Kidney (tissue), 14 donors: Measurements from ENCODE around the gene APOOL. TPM values are rescaled to one million over a fixed set of nuclear protein-coding genes. Genes with fewer than 3 reads are reported as not detected.

Source experiments
- DNase-seq, 5 donors: peaks; one replicate each; pipeline ENCODE4 v3.0.0-alpha.2; 2013 to 2020
- FAIRE-seq: peaks from 2 replicates; lab custom pipeline; 2012; peaks lifted over from hg19 to GRCh38; lab: Jason Lieb, UNC
- H3K27ac ChIP-seq, 2 donors: one replicate each; pipeline ENCODE4 v1.7.0; 2013; ENCODE audit warnings: low read depth in 2 of 2, low read length in 2 of 2, inconsistent platforms in 1 of 2
- H3K27me3 ChIP-seq: one replicate; pipeline ENCODE4 v1.7.1; 2013; ENCODE audit warnings: low read length, inconsistent platforms; ENCODE audit not compliant: control insufficient read depth, insufficient read depth
- H3K36me3 ChIP-seq, 3 donors: one replicate each; pipeline versions ENCODE4 v1.7.0 to v1.7.1; 2013; ENCODE audit warnings: low read length in 3 of 3, control low read depth in 1 of 3, inconsistent platforms in 1 of 3; ENCODE audit not compliant: insufficient read depth in 3 of 3, control insufficient read depth in 2 of 3
- H3K4me1 ChIP-seq, 3 donors: one replicate each; pipeline versions ENCODE4 v1.7.0 to v1.7.1; 2013; ENCODE audit warnings: low read length in 3 of 3, inconsistent platforms in 1 of 3, low read depth in 1 of 3; ENCODE audit not compliant: control insufficient read depth in 2 of 3, insufficient read depth in 2 of 3
- H3K4me3 ChIP-seq, 3 donors: one replicate each; pipeline versions ENCODE4 v1.7.0 to v1.8.1; 2013; ENCODE audit warnings: low read length in 3 of 3, control low read depth in 1 of 3, inconsistent platforms in 1 of 3
- H3K9ac ChIP-seq, 3 donors: one replicate each; pipeline versions ENCODE4 v1.7.0 to v1.7.1; 2013; ENCODE audit warnings: low read length in 3 of 3, control low read depth in 1 of 3, inconsistent platforms in 1 of 3
- H3K9me3 ChIP-seq, 3 donors: one replicate each; pipeline versions ENCODE4 v1.7.0 to v1.7.1; 2013; ENCODE audit warnings: low read length in 3 of 3, control low read depth in 1 of 3, inconsistent platforms in 1 of 3; ENCODE audit not compliant: control insufficient read depth in 2 of 3, insufficient read depth in 1 of 3
- CTCF ChIP-seq: IDR thresholded peaks from 3 replicates; pipeline ENCODE4 v1.5.1; 2012; ENCODE audit warnings: mild to moderate bottlenecking, moderate library complexity, borderline replicate concordance; ENCODE audit not compliant: insufficient read depth; ENCODE audit errors: extremely low read depth
- intact Hi-C: fragments of 100-400 bp; cut with DNase I; formaldehyde crosslinking; loops from one replicate; pipeline ENCODE4 v1.11.1; 2022
- polyA plus RNA-seq: library from polyadenylated mRNA; stranded (reverse); fragments of 350-450 nt; fragmentation: Illumina TruSeq; extraction: RNeasy Lipid Tissue Mini Kit (QIAGEN cat#74804); gene quantifications from one replicate; pipeline ENCODE4 v1.2.3, GENCODE V29; 2014; ENCODE audit warnings: low read depth, low replicate concordance; ENCODE audit not compliant: insufficient read depth
- total RNA-seq: library from RNA; stranded (reverse); fragmentation: NEBNext Ultra II Directional; extraction: Animal tissue kit (Norgen Biotek cat#: 25700); gene quantifications from one replicate; pipeline ENCODE4 v1.2.1, GENCODE V29; 2021
- donor health status: control.
- donor health status: control.
- donor health status: control.
- donor health status: control.
- donor health status: control.
- donor health status: DM: yes; HTN: yes; CAD: no.
- donor health status: Normal renal cell carcinoma (clear cell type).

The APOOL gene
- total and polyA plus RNA-seq, 2 donors from 2014 or later = 7.2 to 26.5 TPM

GRCh38 chrX:85114776-85115175 is 111.1 kb downstream of the APOOL start:
- FAIRE-seq (peak; percentile 88), DNase-seq (no peak)
- H3K9ac ChIP-seq = no peak overlapping the region
- H3K27me3 ChIP-seq = no peaks in the 10 kb centered on the region
- H3K4me3 ChIP-seq = no peak overlapping the region
- H3K36me3 ChIP-seq = no peaks in the 10 kb centered on the region
- no peak for TF ChIP-seq CTCF
- no peaks in the 10 kb centered on the region for H3K9me3 ChIP-seq
- intact Hi-C loops = no loop called here
- H3K4me1 ChIP-seq = no peaks in the 10 kb centered on the region
- no peak overlapping the region for H3K27ac ChIP-seq

- no peak overlapping the region for H3K4me3 ChIP-seq
- intact Hi-C loops = no loop called here
- no peaks in the 10 kb centered on the region for H3K27me3 ChIP-seq
- FAIRE-seq (no peak), DNase-seq (no peak)
- H3K27ac ChIP-seq = no peak overlapping the region
- H3K36me3 ChIP-seq = no peaks in the 10 kb centered on the region
- H3K4me1 ChIP-seq = no peaks in the 10 kb centered on the region
- H3K9ac ChIP-seq = no peak overlapping the region
- H3K9me3 ChIP-seq = no peaks in the 10 kb centered on the region
- no peak for TF ChIP-seq CTCF
Observed at GRCh38 chrX:85115252-85115651, 111.6 kb downstream of the APOOL start.

GRCh38 chrX:85136409-85136808 is 132.7 kb downstream of the APOOL start:
- H3K27me3 ChIP-seq = no peaks in the 10 kb centered on the region
- H3K36me3 ChIP-seq = no peaks in the 10 kb centered on the region
- no peak for TF ChIP-seq CTCF
- no peak for DNase-seq
- no peak overlapping the region for H3K27ac ChIP-seq
- no peaks in the 10 kb centered on the region for H3K4me1 ChIP-seq
- intact Hi-C loops = no loop called here
- no peak overlapping the region for H3K9ac ChIP-seq
- no peak overlapping the region for H3K4me3 ChIP-seq
- no peaks in the 10 kb centered on the region for H3K9me3 ChIP-seq
- no peak for FAIRE-seq

GRCh38 chrX:85139422-85139821 is 135.7 kb downstream of the APOOL start:
- H3K9me3 ChIP-seq = no peaks in the 10 kb centered on the region
- DNase-seq (no peak), FAIRE-seq (no peak)
- no peaks in the 10 kb centered on the region for H3K27me3 ChIP-seq
- intact Hi-C loops = no loop called here
- no peak overlapping the region for H3K4me3 ChIP-seq
- H3K4me1 ChIP-seq = no peaks in the 10 kb centered on the region
- H3K36me3 ChIP-seq = no peaks in the 10 kb centered on the region
- no peak for TF ChIP-seq CTCF
- H3K27ac ChIP-seq = no peak overlapping the region
- H3K9ac ChIP-seq = no peak overlapping the region
